Ovary (tissue), 9 donors: ENCODE results near the gene ADORA1. TPM values are rescaled to one million over a fixed set of nuclear protein-coding genes. Genes with fewer than 3 reads are reported as not detected.

Source experiments
- DNase-seq, 5 donors: peaks; one replicate each; pipeline ENCODE4 v3.0.0-alpha.2; 2019 to 2020
- H3K27ac ChIP-seq, 2 donors: fragments of 200-600 bp; one replicate each; pipeline versions ENCODE4 v1.5.1 to v1.8.0; 2019 to 2022
- H3K27me3 ChIP-seq: fragments of 200-600 bp; one replicate; pipeline ENCODE4 v1.8.0; 2022
- H3K36me3 ChIP-seq: fragments of 200-600 bp; sonication (generic); one replicate; pipeline ENCODE4 v1.5.1; 2019
- H3K4me1 ChIP-seq: one replicate; pipeline ENCODE4 v1.8.1; 2013; ENCODE audit warnings: mild to moderate bottlenecking, moderate library complexity; ENCODE audit not compliant: insufficient read depth
- H3K4me3 ChIP-seq: fragments of 200-600 bp; sonication (generic); one replicate; pipeline ENCODE4 v1.5.1; 2017
- H3K9me3 ChIP-seq, 2 donors: fragments of 200-600 bp in 1 of 2; sonication (generic) in 1 of 2; one replicate each; pipeline versions ENCODE4 v1.5.1 to v1.8.1; 2013 to 2019; ENCODE audit warnings: mild to moderate bottlenecking in 1 of 2, moderate library complexity in 1 of 2
- EP300 ChIP-seq: sonication (generic); formaldehyde crosslinking; IDR thresholded peaks from one replicate; pipeline ENCODE4 v1.6.1; 2017; ENCODE audit warnings: antibody characterized with exemption
- POLR2A ChIP-seq: fragments of 450-650 bp; IDR thresholded peaks from one replicate; pipeline ENCODE4 v1.6.1; 2017; ENCODE audit warnings: antibody characterized with exemption, mild to moderate bottlenecking, moderate library complexity
- WGBS, 3 donors: extraction: QIAGEN DNeasy Blood & Tissue Kit in 1 of 3; methylation state at CpG; one replicate each; pipeline versions ENCODE4 v1.1.5 to v1.1.7; 2013 to 2017; 5-methylcytosine and 5-hydroxymethylcytosine counted together
- intact Hi-C, 4 donors: fragments of 100-400 bp; cut with DNase I; formaldehyde crosslinking; loops; one replicate each; pipeline versions ENCODE4 v1.11.0 to v1.15.1; 2022 to 2023
- polyA plus RNA-seq, 2 donors: library from polyadenylated mRNA; stranded (reverse); fragments of 200-250 nt in 1 of 2; fragments of 350-450 nt in 1 of 2; fragmentation: Illumina TruSeq in 1 of 2; extraction: RNeasy Lipid Tissue Mini Kit (QIAGEN cat#74804) in 1 of 2; gene quantifications; one replicate each; pipeline ENCODE4 v1.2.3, GENCODE V29; 2013 to 2014
- total RNA-seq, 7 donors: library from RNA; depleted of rRNA in 2 of 7; stranded (reverse); fragments of >200 nt in 2 of 7; fragmentation: NEBNext Ultra II Directional in 3 of 7; extraction: Animal tissue kit (Norgen Biotek cat#: 25700) in 3 of 7; gene quantifications; one replicate each; pipeline versions ENCODE4 v1.1.0 to v1.2.4, GENCODE V29; 2016 to 2023
- TF ChIP-seq, protein P1 (sequence below), 3 donors: fragments of 450-650 bp in 2 of 3; fragments of 200-600 bp in 1 of 3; IDR thresholded peaks; one replicate each; pipeline versions ENCODE4 v1.5.1 to v1.8.0; 2016 to 2022; ENCODE audit warnings: antibody characterized with exemption in 3 of 3, mild to moderate bottlenecking in 1 of 3
- donor health status: DM: no; HTN: no; CAD: no; lungs with moderate emphysema.
- donor health status: DM: no; HTN: no; CAD: no.
- donor health status: Bipolar disorder and iron deficiency.
- donor health status: DM: yes; HTN: yes; CAD: no.
- donor health status: DM: no; HTN: no; CAD: no.
- donor health status: DM: yes; HTN: yes; CAD: no.

ADORA1 gene
- total and polyA plus RNA-seq, 9 donors = 0.15 to 1.3 (median 0.60) TPM

DNA sequence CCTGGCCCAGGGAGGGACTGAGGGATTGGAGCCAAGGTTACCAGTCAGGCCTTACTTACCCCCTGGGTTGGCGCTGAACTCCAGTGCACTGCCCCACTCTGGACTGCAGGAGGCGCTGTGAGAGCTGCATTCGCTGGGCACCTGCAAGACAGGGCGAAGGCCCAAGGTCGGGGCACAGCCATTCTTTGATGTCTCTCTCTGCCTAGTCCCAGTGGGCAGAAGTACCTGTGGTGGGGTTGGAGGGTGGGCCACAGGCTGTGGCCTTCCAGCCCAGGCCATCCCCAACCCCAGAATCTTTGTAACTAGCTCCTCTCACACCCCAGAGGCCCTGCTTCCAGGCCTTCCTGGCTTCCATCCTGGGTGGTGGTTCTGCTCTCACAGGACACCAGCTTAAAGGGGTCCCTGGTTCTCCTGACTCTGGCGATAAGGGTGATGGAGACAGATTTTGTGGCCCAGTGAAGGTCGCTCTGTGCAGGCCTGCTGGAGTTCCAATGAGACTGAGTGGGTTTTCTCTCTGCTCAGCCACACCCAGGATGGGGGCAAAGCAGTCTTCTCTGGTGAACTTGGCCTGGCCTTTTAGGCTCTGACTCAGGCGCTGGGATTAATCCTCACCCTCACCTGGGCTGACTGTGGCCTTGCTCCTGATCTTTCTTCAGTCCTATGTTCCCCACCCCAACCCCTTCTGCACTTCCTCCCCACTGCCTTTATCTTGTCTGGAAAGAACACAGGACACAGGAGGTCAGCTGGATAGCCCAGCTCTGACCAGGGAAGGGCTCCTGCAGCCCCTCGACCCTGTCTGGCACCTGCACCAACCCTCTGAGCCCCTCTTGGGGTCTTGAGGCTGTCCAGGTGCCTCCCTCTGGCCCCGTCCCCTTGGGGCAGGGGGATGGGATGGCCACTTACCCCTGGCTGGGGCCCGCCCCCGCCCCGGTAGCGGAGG, 42.7 kb upstream of the ADORA1 start:
- Histone ChIP-seq H3K36me3 (no peaks in the 10 kb centered on the region), H3K9me3 (no peaks in the 10 kb centered on the region), H3K27me3 (no peaks in the 10 kb centered on the region), H3K27ac (no peak overlapping the region), H3K4me1 (no peaks in the 10 kb centered on the region), H3K4me3 (no peak overlapping the region)
- no peak for DNase-seq
- TF ChIP-seq POLR2A = no peak
- TF ChIP-seq EP300 = no peak
- intact Hi-C loops = no loop called here
- WGBS, 3 donors = 88 to 91% (median 89%) methylated on average over 14 of the region's 14 CpGs

DNA sequence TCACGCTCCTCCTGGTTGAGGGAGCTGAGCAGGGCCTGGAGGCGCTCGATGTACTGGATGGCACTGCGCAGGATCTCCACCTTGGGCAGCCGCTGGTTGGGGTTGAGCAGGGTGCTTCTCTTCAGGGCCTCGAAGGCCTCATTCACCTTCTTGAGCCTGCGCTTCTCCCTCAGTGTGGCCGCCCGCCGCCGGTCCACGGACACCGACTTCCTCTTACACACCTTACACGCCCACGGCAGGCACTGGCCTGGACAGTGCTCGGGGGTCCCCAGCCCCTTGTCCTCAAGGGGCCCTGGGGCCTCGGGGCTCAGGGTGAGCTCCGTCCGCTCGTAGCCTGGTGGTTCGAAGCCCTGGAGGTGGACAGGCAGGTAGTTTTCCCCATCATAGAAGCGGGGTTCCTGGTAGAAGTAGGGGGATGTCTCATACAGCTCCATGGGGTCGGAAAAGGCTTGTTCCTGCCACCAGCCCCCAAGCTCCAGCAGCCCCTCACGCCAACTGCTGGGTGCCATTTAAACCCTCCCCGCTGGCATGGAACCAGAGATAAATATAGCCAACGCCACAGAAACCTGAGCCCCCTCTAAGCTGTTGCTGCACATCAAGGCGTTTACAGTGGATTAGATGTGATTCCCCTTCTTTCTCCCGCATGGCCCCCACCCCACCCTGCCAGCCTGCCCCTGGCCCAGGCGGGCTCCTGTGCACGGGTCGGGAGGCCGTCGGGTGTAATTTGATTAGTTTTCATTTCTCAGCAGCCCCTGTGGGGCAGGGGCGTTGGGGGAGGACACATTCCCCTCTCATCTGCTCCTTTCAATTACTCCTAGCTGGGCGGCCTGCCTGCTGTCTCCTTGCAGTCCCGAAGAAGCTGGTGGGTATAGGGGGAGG, 41.8 kb upstream of the ADORA1 start, which contains the start of gene MYOG:
Gene MYOG, minus strand, starts transcription at position 485 of the 879 bp plus-strand sequence. Its CDS starts 51 bp downstream, at position 434.
- no peaks in the 10 kb centered on the region for H3K4me1 ChIP-seq

DNA sequence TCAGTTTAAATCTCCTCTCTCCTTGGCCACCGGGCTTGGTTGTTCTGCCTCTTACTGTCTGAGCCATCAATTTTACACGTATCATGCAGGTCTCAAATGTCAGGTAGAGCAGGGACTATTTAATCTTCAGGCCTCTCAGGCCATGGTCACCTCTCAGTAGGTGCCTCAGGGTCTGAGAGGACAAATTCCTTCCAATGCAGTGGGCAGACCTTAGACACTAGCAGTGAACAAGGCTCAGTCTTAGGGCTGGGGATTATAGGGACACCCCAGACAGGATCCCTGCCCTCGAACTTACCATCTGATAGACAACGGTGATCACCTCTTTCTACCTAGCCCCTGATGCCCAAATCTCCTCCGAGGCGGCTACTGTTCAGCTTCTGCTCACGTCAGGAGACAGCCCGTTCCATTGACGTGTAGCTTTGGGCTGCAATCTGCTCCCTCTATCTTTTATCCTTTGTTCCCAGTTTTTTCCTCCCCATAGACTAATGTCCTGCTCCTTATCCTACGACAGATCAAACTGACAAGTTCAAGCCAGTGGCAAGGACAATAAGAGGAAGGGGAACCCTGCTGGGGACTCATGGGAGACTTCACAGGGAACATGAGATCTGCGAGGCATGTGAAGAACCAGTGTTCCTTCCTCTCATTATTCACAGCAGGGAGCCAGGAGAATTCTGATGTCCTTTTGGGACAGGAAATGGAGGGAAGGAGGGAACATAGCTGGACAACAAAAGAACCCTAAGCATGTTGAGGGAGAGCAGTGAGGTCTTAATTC, 40.3 kb upstream of the ADORA1 start:
- H3K27ac ChIP-seq = no peak overlapping the region
- no peaks in the 10 kb centered on the region for H3K4me1 ChIP-seq
- no peak overlapping the region for H3K4me3 ChIP-seq
- no peaks in the 10 kb centered on the region for H3K9me3 ChIP-seq
- H3K36me3 ChIP-seq = no peaks in the 10 kb centered on the region
- WGBS, 3 donors = 82 to 85% (median 83%) methylated on average over 11 of the region's 11 CpGs
- H3K27me3 ChIP-seq = no peaks in the 10 kb centered on the region
- intact Hi-C loops = no loop called here
- no peak for TF ChIP-seq POLR2A
- TF ChIP-seq EP300 = no peak
- TF ChIP-seq, protein P1, sequence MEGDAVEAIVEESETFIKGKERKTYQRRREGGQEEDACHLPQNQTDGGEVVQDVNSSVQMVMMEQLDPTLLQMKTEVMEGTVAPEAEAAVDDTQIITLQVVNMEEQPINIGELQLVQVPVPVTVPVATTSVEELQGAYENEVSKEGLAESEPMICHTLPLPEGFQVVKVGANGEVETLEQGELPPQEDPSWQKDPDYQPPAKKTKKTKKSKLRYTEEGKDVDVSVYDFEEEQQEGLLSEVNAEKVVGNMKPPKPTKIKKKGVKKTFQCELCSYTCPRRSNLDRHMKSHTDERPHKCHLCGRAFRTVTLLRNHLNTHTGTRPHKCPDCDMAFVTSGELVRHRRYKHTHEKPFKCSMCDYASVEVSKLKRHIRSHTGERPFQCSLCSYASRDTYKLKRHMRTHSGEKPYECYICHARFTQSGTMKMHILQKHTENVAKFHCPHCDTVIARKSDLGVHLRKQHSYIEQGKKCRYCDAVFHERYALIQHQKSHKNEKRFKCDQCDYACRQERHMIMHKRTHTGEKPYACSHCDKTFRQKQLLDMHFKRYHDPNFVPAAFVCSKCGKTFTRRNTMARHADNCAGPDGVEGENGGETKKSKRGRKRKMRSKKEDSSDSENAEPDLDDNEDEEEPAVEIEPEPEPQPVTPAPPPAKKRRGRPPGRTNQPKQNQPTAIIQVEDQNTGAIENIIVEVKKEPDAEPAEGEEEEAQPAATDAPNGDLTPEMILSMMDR (IDR thresholded peaks at IDR 0.05) = no peak
- no peak for DNase-seq

More for the DNA sequence above, 41.8 kb upstream of the ADORA1 start, which contains the start of gene MYOG:
- Histone ChIP-seq H3K27me3 (no peaks in the 10 kb centered on the region), H3K36me3 (no peaks in the 10 kb centered on the region), H3K4me3 (no peak within 1 kb of the TSS), H3K9me3 (no peaks in the 10 kb centered on the region), H3K27ac (no peak within 1 kb of the TSS)
- WGBS, 3 donors = 77 to 82% (median 80%) methylated on average over 35 to 36 of the region's 36 CpGs
- DNase-seq = no peak
- no peak for TF ChIP-seq EP300
- no peak for TF ChIP-seq POLR2A
- intact Hi-C loops = no loop called here

DNA sequence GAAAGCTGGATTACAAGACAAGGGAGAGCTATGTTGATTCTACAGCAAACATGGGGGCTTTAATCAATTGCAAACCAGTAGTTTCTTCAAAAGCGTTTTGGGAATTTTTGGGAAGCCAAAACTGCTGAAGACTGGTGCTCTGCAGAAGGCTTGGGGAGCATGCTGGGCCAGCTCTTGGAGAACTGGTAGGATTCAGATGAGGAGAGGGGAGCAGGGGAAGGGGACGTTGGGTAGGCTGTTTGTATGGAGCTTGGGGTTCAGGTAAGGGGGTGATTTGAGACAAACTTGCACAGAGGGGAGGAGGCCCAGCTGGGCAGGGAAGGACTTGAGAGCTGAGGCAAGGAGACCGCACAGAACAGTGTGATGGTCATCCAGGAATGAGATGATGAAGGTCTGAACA, 39.1 kb upstream of the ADORA1 start:
- 88% methylated on average over 3 of the region's 3 CpGs for WGBS, 3 donors
- Histone ChIP-seq H3K4me3 (no peak overlapping the region), H3K9me3 (no peaks in the 10 kb centered on the region), H3K4me1 (no peaks in the 10 kb centered on the region), H3K36me3 (no peaks in the 10 kb centered on the region), H3K27ac (no peak overlapping the region), H3K27me3 (no peaks in the 10 kb centered on the region)
- intact Hi-C loops = no loop called here
- DNase-seq = no peak
- TF ChIP-seq, protein P1 (IDR thresholded peaks at IDR 0.05) = no peak
- TF ChIP-seq EP300 (no peak), POLR2A (no peak)
